ENCODE measurements around the gene PDE6D.

The PDE6D gene

GRCh38 chr2:231780909-231781797 lies at the start of gene PDE6D:
Gene PDE6D (minus strand): TSS chr2:231781282. CDS start chr2:231781114, 168 bp downstream.
- DNase-seq (ENCODE audit: low read depth in 2 of 3, low spot score in 1 of 3), result peak; percentile 93 to 98 (median 96)

GRCh38 chr2:231821908-231822307 lies 40.8 kb upstream of the PDE6D start:
- DNase-seq (ENCODE audit: low read depth in 2 of 3, low spot score in 1 of 3), result no peak

- no peak for DNase-seq (ENCODE audit: low read depth in 2 of 3, low spot score in 1 of 3)
These were observed 39.8 kb upstream of the PDE6D start for GRCh38 chr2:231820786-231821303.

GRCh38 chr2:231819447-231820042 lies 38.5 kb upstream of the PDE6D start:
- no peak for DNase-seq (ENCODE audit: low read depth in 2 of 3, low spot score in 1 of 3)

- DNase-seq (ENCODE audit: low read depth in 2 of 3, low spot score in 1 of 3), result no peak
These were observed 35.4 kb upstream of the PDE6D start for GRCh38 chr2:231816327-231817026.

GRCh38 chr2:231810905-231811304 lies 29.8 kb upstream of the PDE6D start:
- DNase-seq (ENCODE audit: low read depth in 2 of 3, low spot score in 1 of 3), result no peak

GRCh38 chr2:231807020-231807419 lies 25.9 kb upstream of the PDE6D start:
- DNase-seq (ENCODE audit: low read depth in 2 of 3, low spot score in 1 of 3), result no peak

GRCh38 chr2:231803501-231804138 lies 22.5 kb upstream of the PDE6D start:
- no peak for DNase-seq (ENCODE audit: low read depth in 2 of 3, low spot score in 1 of 3)

- peak; percentile 21 to 46 (median 42) for DNase-seq (ENCODE audit: low read depth in 2 of 3, low spot score in 1 of 3)
These were observed 19.5 kb upstream of the PDE6D start for GRCh38 chr2:231800493-231801091.

- DNase-seq (ENCODE audit: low read depth in 2 of 3, low spot score in 1 of 3), result no peak
These were observed 14.6 kb upstream of the PDE6D start for GRCh38 chr2:231795525-231796327.

GRCh38 chr2:231794383-231794782 lies 13.3 kb upstream of the PDE6D start:
- DNase-seq (ENCODE audit: low read depth in 2 of 3, low spot score in 1 of 3), result no peak

- DNase-seq (ENCODE audit: low read depth in 2 of 3, low spot score in 1 of 3), result no peak
These were observed 10.0 kb upstream of the PDE6D start for GRCh38 chr2:231791107-231791506.

- no peak for DNase-seq (ENCODE audit: low read depth in 2 of 3, low spot score in 1 of 3)
These were observed 5.8 kb upstream of the PDE6D start for GRCh38 chr2:231786917-231787292.

GRCh38 chr2:231786177-231786916 lies 5.3 kb upstream of the PDE6D start, which contains the start of gene COPS7B:
Gene COPS7B (plus strand): TSS chr2:231786445. CDS start chr2:231788571, 2,126 bp downstream.
- peak; percentile 78 to 83 (median 79) for DNase-seq (ENCODE audit: low read depth in 2 of 3, low spot score in 1 of 3)

GRCh38 chr2:231785822-231786176 lies 4.7 kb upstream of the PDE6D start:
- no peak for DNase-seq (ENCODE audit: low read depth in 2 of 3, low spot score in 1 of 3)

- DNase-seq (ENCODE audit: low read depth in 2 of 3, low spot score in 1 of 3), result no peak
These were observed 4.3 kb upstream of the PDE6D start for GRCh38 chr2:231785413-231785812.

GRCh38 chr2:231781798-231782726 lies 980 bp upstream of the PDE6D start:
- no peak for DNase-seq (ENCODE audit: low read depth in 2 of 3, low spot score in 1 of 3)
